ENCODE data around the gene SDK1.

DNA sequence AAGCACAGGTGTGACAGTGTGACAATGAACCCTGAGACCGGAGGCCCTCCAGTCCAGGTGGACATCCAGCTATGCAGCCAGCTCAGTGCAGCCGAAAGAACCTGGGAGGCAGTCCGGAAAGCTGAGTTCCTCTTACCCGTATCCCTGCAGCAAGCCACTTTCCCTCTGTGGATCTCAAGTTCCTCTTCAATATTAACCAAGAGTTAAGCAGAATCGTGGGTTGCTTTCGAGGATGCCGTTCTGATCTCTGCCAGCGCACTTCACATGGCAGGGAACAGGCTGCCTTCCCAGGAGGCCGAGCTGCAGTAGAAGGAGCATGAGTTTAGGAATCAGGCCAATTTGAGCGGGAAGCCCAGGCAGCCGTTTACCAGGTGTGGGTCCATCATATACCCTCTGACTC, 591.6 kb downstream of the SDK1 start:
- TF ChIP-seq POLR2A (IDR thresholded peaks at IDR 0.05; ENCODE audit: low read depth, low read length) (no peak), EZH2 (IDR thresholded peaks at IDR 0.05; ENCODE audit: borderline replicate concordance, low read depth, low read length, severe bottlenecking) (no peak), FOS (IDR thresholded peaks at IDR 0.05; ENCODE audit: borderline replicate concordance, insufficient read depth, low read length) (no peak)
- TF ChIP-seq, protein P1, sequence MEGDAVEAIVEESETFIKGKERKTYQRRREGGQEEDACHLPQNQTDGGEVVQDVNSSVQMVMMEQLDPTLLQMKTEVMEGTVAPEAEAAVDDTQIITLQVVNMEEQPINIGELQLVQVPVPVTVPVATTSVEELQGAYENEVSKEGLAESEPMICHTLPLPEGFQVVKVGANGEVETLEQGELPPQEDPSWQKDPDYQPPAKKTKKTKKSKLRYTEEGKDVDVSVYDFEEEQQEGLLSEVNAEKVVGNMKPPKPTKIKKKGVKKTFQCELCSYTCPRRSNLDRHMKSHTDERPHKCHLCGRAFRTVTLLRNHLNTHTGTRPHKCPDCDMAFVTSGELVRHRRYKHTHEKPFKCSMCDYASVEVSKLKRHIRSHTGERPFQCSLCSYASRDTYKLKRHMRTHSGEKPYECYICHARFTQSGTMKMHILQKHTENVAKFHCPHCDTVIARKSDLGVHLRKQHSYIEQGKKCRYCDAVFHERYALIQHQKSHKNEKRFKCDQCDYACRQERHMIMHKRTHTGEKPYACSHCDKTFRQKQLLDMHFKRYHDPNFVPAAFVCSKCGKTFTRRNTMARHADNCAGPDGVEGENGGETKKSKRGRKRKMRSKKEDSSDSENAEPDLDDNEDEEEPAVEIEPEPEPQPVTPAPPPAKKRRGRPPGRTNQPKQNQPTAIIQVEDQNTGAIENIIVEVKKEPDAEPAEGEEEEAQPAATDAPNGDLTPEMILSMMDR (IDR thresholded peaks at IDR 0.05; ENCODE audit: extremely low read depth in 1 of 2, insufficient read depth in 1 of 2, low read depth in 1 of 2, low read length in 2 of 2), result no peak

All from endothelial cell of umbilical vein (primary cell).